ENCODE results near the gene H2AZ2.

- TF ChIP-seq EZH2 (IDR thresholded peaks at IDR 0.05; ENCODE audit: insufficient read depth, poor library complexity, severe bottlenecking) (no peak), EZH2phosphoT487 (IDR thresholded peaks at IDR 0.05; ENCODE audit: insufficient read depth, low read depth) (no peak)
These were observed 65.4 kb downstream of the H2AZ2 start for GRCh38 chr7:44782460-44782859.
